Stimulated activated CD8-positive, alpha-beta memory T cell treated with anti-CD3 and anti-CD28 coated beads, Interleukin-12 subunit alpha, Interleukin-12 subunit beta, amount 100 ng/mL, for 1 hour (primary cell): ENCODE measurements around the gene ATP6AP2.
A peak's percentile ranks its signal among the peaks of the same experiment; 100 is the strongest.
"Not testable (repeated sequence)": the region's sequence is repeated elsewhere in the genome, so short reads cannot be mapped to it uniquely, and the experiment has no call there.

Experiments used
- DNase-seq: peaks from one replicate; pipeline ENCODE4 v3.0.0-alpha.2; 2020; ENCODE audit warnings: low read depth

Gene ATP6AP2

DNA sequence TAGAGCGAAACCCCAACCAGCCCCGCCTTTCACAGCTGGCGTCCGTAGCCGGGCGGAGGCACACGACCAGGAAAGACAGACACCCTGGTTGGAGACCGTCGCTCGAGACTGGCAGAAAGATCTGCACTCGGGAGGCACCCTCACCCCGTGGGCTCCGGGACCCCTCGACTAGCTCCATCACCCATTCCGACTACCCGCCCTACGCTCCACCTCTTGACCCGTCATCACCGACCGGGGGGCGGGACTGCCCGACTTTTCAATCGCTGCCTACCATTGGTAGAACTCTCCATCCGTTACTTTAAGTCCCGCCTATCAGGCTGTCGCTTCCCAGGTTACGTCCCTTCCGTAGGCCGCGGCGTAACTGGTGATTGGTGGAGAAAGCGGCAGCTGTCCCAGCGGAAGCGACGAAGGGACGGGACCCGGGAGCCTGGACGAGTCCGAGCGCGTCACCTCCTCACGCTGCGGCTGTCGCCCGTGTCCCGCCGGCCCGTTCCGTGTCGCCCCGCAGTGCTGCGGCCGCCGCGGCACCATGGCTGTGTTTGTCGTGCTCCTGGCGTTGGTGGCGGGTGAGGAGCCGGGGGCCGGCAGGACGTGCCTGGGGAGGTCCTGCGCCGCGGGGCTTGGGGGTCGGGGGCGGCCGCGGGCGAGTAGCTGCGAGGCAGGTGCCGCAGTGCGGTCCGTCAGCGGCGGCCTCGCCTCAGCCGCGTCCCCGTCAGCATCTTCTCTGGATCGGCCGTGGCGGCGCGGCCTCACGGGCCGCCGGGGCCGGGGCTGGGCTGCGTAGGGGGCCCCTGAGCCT is at the start of gene ATP6AP2:
ATP6AP2 (plus strand) TSS at position 434 of the 799 bp plus-strand sequence; CDS start at position 530, 96 bp downstream.
- DNase-seq: peak; percentile 76

GRCh38 chrX:40531056-40531826 is 49.5 kb upstream of the ATP6AP2 start:
- no peak for DNase-seq

- no peak for DNase-seq
Observed at GRCh38 chrX:40537310-40537709, 43.5 kb upstream of the ATP6AP2 start.

GRCh38 chrX:40538406-40538805 is 42.4 kb upstream of the ATP6AP2 start:
- DNase-seq: no peak

- DNase-seq: peak; percentile 37
Observed at GRCh38 chrX:40539214-40540142, 41.3 kb upstream of the ATP6AP2 start.

- DNase-seq: no peak
Observed at GRCh38 chrX:40542208-40542607, 38.6 kb upstream of the ATP6AP2 start.

- no peak for DNase-seq
Observed at GRCh38 chrX:40542972-40543371, 37.8 kb upstream of the ATP6AP2 start.

GRCh38 chrX:40543661-40544328 is 37.0 kb upstream of the ATP6AP2 start:
- DNase-seq: peak; percentile 4

DNA sequence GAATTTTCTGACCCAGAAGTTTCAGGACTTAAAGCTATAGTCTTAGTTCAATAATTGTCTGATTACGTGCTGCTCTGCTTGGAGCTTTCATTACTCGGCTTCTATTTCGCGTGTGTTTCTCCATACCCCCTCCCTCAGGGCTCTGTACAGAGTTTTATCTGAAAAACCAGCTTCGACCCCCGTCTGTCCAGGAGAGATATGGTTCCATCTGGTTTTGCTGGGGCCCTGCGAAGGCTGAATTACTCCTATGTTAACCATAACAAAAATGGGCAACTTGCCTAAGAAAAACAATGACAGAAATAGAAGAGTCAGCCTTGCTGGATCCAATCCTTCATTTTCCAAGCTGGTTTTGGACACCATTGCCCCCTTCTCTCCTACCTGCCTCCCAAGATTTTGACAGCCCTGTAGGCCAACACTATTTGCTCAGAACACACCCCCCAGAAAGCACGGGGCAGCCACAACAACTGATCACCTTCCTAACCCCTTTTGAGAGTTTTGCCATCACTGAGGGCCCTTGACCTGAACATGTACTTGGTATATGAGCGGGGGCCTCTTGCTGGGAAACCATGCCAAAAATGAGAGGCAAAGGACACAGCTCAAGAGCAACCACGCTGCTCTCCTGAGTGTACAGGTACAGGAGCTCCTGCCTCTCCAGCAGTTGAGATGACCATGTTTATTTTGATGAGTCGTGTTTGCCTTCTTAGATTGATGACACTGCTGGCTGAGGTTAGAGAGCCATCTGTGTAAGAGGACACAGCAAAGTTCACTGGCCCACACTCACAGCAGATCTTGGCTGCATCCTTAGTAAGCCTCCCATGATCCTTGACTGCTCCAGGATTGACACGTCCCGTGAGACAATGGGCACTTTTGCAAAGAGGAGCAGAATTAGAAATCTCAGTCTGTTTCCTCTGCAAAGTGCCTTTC is 36.2 kb upstream of the ATP6AP2 start:
- DNase-seq: no peak

DNA sequence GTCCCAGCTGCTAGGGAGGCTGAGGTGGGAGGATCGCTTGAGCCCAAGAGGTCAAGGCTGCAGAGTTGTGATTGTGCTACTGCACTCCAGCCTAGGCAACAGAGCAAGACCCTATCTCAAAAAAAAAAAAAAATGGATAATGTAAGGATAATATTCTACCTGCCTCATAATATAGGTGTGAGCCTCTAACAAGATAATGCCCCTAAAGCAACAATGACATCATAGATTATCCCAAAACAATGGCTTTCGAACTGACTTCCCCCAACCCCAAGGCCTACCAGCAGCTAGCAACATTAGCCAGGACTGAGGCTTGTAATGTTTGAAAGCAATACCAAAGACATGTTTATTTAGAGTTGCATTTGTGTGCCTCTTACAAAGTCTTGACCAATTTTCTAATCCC is 33.9 kb upstream of the ATP6AP2 start:
- no peak for DNase-seq

DNA sequence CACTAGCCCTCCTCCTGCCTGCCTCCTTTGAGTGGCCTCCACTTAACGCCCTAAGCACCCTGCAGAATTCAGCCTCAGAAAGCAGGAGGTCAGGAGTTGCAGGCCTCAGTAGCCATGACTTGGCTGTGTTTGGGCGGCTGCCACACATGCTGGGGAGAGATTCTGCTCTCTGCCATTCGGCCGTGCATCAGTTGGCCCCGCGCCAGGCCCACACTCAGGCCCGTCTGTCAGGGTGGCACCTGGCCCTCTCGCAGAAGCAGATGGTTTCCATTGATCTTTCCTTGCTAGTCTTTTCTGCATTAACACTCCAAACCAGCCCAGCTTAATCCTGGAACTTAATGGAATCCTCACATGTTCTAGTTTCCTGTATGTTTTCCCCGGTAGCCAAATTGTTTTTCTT is 30.7 kb upstream of the ATP6AP2 start:
- no peak for DNase-seq

DNA sequence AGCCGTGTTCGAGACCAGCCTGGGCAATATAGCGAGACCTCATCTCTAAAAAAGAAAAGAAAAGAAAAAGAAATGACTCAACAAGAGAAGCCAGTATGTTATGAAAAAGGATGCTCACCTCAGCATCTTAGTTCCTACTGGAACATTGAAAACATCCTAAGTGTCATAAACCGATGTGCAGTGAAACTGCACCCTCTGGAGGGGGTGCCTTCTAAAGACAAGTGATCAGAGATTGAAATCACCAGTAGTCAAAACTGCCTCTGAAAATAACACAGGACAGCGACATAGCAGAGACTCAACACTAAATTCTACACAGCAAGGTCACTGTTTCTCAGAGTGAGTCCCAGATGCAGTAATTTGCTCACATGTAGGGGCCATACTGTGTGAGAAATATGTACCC is 28.0 kb upstream of the ATP6AP2 start:
- no peak for DNase-seq

DNA sequence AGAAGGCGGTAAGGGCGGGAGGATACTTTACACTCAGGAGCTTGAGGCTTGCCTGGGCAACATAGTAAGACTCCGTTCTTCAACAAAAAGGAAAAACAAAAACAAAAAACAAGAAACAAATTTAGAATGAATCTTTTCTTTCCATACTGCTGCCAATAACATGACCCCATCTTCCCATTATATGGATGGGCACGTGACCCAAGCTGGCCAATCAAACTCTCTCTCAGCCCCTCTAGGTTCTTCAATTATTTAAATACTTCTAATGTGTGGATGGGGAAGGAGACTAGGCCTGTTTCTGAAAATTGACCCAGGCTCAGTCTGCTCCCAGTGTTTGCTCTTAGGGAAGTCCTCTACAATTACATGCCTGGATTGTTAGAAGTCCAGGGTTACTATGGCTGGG is 22.2 kb upstream of the ATP6AP2 start:
- no peak for DNase-seq

- DNase-seq: no peak
Observed at GRCh38 chrX:40563784-40564183, 17.0 kb upstream of the ATP6AP2 start.

DNA sequence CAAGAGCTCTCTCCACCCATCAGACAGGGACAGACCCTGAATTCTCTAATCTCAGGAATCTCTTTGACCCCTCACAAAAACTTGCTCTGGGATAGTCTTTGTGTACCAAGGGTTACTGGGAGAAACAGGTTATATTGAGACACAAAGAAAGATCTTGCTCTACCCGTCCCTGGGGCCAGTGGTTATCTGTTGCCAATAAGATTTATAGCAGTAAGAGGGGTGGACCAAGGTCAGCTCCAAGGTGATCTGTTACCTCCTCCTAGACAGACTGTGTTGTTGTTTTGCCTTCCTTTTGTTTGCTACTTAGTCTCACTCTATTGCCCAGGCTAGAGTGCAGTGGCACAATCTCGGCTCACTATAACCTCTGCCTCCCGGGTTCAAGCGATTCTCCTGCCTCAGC is 16.3 kb upstream of the ATP6AP2 start:
- DNase-seq: no peak

DNA sequence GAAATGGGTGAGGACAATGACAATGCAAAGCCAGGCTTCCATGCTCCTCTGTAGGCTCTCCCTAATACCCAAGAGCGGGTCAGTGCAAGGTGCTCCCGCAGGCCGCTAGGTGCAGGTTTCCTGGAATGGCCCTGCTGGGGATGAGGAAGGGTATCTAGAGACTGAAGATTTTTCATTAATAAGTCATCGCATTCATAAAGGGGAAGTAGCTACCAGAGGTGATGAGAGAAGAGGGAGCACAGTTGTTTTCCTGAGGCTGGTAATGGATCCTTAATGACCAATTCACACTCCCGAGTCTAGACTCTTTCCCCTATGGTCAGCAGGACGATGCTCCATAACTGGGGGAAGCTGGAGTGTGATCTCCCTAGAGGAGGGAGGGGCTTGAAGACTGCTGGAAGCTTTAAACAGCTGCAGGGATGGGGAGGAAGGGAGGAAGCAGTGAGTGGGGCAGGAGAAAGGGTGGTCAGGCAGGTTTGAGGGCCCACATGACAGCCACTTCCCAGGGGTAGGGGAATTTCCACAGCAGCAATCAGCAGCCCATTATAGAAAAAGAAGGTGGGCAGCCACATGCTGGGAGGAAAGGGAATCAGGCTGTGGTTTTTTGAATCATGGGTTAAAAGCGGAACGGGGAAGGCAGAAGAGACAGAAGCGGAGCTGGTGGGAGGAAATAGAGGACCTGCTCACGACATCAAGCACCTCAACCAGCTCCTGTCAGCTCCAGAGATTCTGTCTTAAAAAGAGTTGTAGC is 10.2 kb upstream of the ATP6AP2 start:
- DNase-seq: no peak

DNA sequence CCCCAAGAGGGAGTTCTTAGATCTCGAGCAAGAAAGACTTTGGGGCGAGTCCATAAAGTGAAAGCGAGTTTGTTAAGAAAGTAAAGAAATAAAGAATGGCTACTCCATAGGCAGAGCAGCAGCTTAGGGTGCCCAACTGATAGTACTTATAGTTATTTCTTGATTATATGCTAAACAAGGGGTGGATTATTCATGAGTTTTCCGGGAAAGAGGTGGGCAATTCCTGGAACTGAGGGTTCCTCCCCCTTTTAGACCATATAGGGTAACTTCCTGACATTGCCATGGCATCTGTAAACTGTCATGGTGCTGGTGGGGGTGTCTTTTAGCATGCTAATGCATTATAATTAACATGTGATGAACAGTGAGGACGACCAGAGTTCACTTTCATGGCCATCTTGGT is 9.6 kb upstream of the ATP6AP2 start:
- DNase-seq: not testable (repeated sequence)

GRCh38 chrX:40571600-40571999 is 9.2 kb upstream of the ATP6AP2 start:
- DNase-seq: no peak

GRCh38 chrX:40573763-40574162 is 7.0 kb upstream of the ATP6AP2 start:
- no peak for DNase-seq

DNA sequence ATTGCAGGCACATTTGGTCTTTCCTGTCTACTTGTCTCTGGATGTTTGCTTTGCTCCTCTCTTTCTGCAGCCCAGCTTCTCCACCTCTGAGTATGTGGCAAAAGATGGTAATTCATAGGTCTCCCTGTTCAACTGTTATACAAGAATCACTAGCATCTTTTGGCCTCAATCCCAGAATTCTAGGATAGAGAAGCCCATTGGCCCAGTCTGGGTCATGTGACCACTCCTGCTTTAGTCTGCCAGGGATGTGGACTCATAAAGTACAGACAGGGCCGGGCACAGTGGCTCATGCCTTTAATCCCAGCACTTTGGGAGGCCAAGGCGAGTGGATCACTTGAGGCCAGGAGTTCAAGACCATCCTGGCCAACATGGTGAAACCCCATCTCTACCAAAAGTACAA is 5.4 kb upstream of the ATP6AP2 start:
- not testable (repeated sequence) for DNase-seq
